ENCODE data around the gene SLC20A1.

DNA sequence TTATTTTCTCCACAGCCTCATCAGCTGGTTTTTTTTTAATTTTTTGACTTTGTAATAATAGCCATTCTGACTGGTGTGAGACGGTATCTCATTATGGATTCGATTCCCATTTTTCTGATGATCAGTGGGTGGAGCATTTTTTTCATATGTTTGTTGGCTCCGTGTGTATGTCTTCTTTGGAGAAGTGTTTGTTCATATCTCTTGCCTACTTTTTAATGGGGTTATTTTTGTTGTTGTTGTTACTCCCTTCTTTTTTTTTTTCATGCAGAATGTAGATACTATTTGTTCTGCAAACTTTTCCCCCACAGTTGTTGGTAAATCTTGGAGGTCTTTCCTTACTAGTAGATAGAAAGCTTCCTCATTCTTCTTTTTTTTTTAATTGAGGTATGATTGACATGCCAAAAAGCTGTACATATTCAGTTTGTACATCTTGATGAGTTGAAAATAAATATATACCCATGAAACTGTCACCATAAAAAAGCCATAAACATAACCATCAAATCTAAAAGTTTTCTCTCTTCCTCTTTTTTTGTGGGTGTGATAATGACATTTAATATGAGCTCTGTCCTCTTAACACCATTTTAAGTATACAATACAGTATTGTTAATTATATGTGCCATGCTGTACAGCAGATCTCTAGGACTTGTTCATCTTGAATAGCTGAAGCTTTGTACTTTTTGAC is 53.2 kb downstream of the SLC20A1 start:
- TF ChIP-seq POLR2A (IDR thresholded peaks at IDR 0.05; ENCODE audit: low read depth, low read length) = no peak
- TF ChIP-seq POLR2AphosphoS5 (IDR thresholded peaks at IDR 0.05; ENCODE audit: low read depth, low read length) = no peak

Data from GM12891 (cell line).